Astrocyte (in vitro differentiated cells and primary cell): ENCODE data around the gene CLCN1. TPM values are rescaled to one million over a fixed set of nuclear protein-coding genes. Genes with fewer than 3 reads are reported as not detected.
"Not testable (repeated sequence)": the region's sequence is repeated elsewhere in the genome, so short reads cannot be mapped to it uniquely, and the experiment has no call there.

ENCODE experiments used
- DNase-seq: peaks from one replicate; pipeline ENCODE4 v3.0.0-alpha.2; 2010; ENCODE audit warnings: low read depth
- FAIRE-seq: peaks from 2 replicates; lab custom pipeline; 2011; peaks lifted over from hg19 to GRCh38; lab: Jason Lieb, UNC
- H2AFZ ChIP-seq: 2 replicates; pipeline ENCODE4 v1.6.0; 2012; ENCODE audit warnings: low read depth, low read length, inconsistent platforms
- H3K27ac ChIP-seq: 2 replicates; pipeline ENCODE4 v1.5.1; 2011; ENCODE audit warnings: low read depth, low read length, inconsistent platforms
- H3K27me3 ChIP-seq: 2 replicates; pipeline ENCODE4 v1.6.0; 2011; ENCODE audit warnings: low read length, inconsistent platforms; ENCODE audit not compliant: insufficient read depth
- H3K36me3 ChIP-seq: 2 replicates; pipeline ENCODE4 v1.5.1; 2011; ENCODE audit warnings: low read length, inconsistent platforms; ENCODE audit not compliant: insufficient read depth
- H3K4me1 ChIP-seq: 2 replicates; pipeline ENCODE4 v1.5.1; 2011; ENCODE audit warnings: low read length, inconsistent platforms; ENCODE audit not compliant: insufficient read depth
- H3K4me2 ChIP-seq: 2 replicates; pipeline ENCODE4 v1.6.0; 2012; ENCODE audit warnings: low read length, inconsistent platforms
- H3K4me3 ChIP-seq: 2 replicates; pipeline ENCODE4 v1.5.1; 2011; ENCODE audit warnings: low read depth, mild to moderate bottlenecking, low read length, inconsistent platforms; ENCODE audit not compliant: insufficient read depth
- H3K79me2 ChIP-seq: 2 replicates; pipeline ENCODE4 v1.6.0; 2012; ENCODE audit warnings: mild to moderate bottlenecking, low read length, inconsistent platforms; ENCODE audit not compliant: insufficient read depth
- H3K9ac ChIP-seq: 2 replicates; pipeline ENCODE4 v1.6.0; 2012; ENCODE audit warnings: mild to moderate bottlenecking, low read length, inconsistent platforms
- H3K9me3 ChIP-seq: 2 replicates; pipeline ENCODE4 v1.5.1; 2012; ENCODE audit warnings: low read depth, mild to moderate bottlenecking, low read length, inconsistent platforms; ENCODE audit not compliant: insufficient read depth
- H4K20me1 ChIP-seq: 2 replicates; pipeline ENCODE4 v1.6.0; 2012; ENCODE audit warnings: low read length, inconsistent platforms; ENCODE audit not compliant: insufficient read depth
- H3K27ac Mint-ChIP-seq: one replicate; pipeline ENCODE4 v1.8.0; 2021; ENCODE audit warnings: mild to moderate bottlenecking, mixed read lengths; ENCODE audit not compliant: unreplicated experiment
- H3K27me3 Mint-ChIP-seq: one replicate; pipeline ENCODE4 v1.8.0; 2021; ENCODE audit warnings: low read depth, mixed read lengths; ENCODE audit not compliant: unreplicated experiment
- H3K36me3 Mint-ChIP-seq: one replicate; pipeline ENCODE4 v1.8.0; 2021; ENCODE audit warnings: low read depth, mixed read lengths; ENCODE audit not compliant: unreplicated experiment
- H3K4me1 Mint-ChIP-seq: one replicate; pipeline ENCODE4 v1.8.0; 2021; ENCODE audit warnings: low read depth, mixed read lengths; ENCODE audit not compliant: unreplicated experiment
- H3K4me3 Mint-ChIP-seq: one replicate; pipeline ENCODE4 v1.8.0; 2021; ENCODE audit warnings: mild to moderate bottlenecking, moderate library complexity, mixed read lengths; ENCODE audit not compliant: unreplicated experiment
- H3K9me3 Mint-ChIP-seq: one replicate; pipeline ENCODE4 v1.8.0; 2021; ENCODE audit warnings: mild to moderate bottlenecking, mixed read lengths; ENCODE audit not compliant: unreplicated experiment
- CTCF ChIP-seq: IDR thresholded peaks from 2 replicates; pipeline ENCODE4 v1.5.1; 2011; ENCODE audit warnings: low read depth, mild to moderate bottlenecking, inconsistent platforms, low read length, moderate library complexity; ENCODE audit not compliant: insufficient read depth
- EZH2 ChIP-seq: IDR thresholded peaks from 2 replicates; pipeline ENCODE4 v1.6.1; 2012; ENCODE audit warnings: mild to moderate bottlenecking, low read length, inconsistent platforms; ENCODE audit not compliant: insufficient read depth
- total RNA-seq: library from RNA; stranded (reverse); gene quantifications from 2 replicates; pipeline ENCODE4 v1.2.1, GENCODE V29; 2021

Gene CLCN1
- total RNA-seq, 1 donor from 2014 or later: not detected

- no peak for TF ChIP-seq EZH2
- TF ChIP-seq CTCF: no peak
- no peak overlapping the region for H3K4me3 ChIP-seq
- peaks cover 41% of the 10 kb centered on the region for H3K79me2 ChIP-seq
- no peaks in the 10 kb centered on the region for H3K9me3 ChIP-seq
- H2AFZ ChIP-seq: no peak overlapping the region
- no peaks in the 10 kb centered on the region for H3K27me3 ChIP-seq
- Mint-ChIP-seq H3K27me3 (no peaks in the 10 kb centered on the region), H3K4me1 (peaks cover 30% of the 10 kb centered on the region), H3K9me3 (peaks cover 4% of the 10 kb centered on the region), H3K36me3 (peaks cover 20% of the 10 kb centered on the region), H3K4me3 (no peak overlapping the region), H3K27ac (peak overlapping the region; percentile 81)
- H3K36me3 ChIP-seq: peaks cover 44% of the 10 kb centered on the region
- H4K20me1 ChIP-seq: peaks cover 79% of the 10 kb centered on the region
- DNase-seq (peak; percentile 87), FAIRE-seq (peak; percentile 39)
- H3K27ac ChIP-seq: peak overlapping the region; percentile 51
- H3K9ac ChIP-seq: peak overlapping the region; percentile 35
- peaks cover 37% of the 10 kb centered on the region for H3K4me1 ChIP-seq
- H3K4me2 ChIP-seq: peak overlapping the region; percentile 43
These were observed 75.8 kb downstream of the CLCN1 start for GRCh38 chr7:143391462-143392404.

DNA sequence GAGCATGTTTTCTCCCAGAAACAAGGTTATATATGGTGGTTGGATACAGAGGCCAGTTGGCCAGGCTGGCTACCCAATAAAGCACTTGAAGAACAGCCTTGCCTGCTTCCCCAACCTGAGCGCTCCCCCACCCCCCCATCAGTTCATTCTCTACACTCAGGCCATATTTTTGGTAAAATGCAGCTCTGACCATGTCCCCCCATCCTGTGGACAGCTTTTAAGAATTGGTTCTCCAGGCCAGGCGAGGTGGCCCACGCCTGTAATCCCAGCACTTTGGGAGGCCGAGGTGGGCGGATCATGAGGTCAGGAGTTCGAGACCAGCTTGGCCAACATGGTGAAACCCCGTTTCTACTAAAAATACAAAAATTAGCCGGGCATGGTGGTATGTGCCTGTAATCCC lies 76.5 kb downstream of the CLCN1 start:
- Histone ChIP-seq H3K4me1 (peaks cover 31% of the 10 kb centered on the region), H3K36me3 (peaks cover 38% of the 10 kb centered on the region), H4K20me1 (peaks cover 72% of the 10 kb centered on the region), H3K27ac (peak overlapping the region; percentile 19), H3K4me2 (peak overlapping the region; percentile 5), H3K79me2 (peaks cover 34% of the 10 kb centered on the region)
- H2AFZ ChIP-seq, H3K27me3 ChIP-seq, H3K9me3 ChIP-seq, DNase-seq, H3K4me3 ChIP-seq, H3K27me3 Mint-ChIP-seq, FAIRE-seq, H3K4me3 Mint-ChIP-seq, H3K9me3 Mint-ChIP-seq, H3K9ac ChIP-seq: not testable (repeated sequence)
- Mint-ChIP-seq H3K4me1 (peaks cover 30% of the 10 kb centered on the region), H3K27ac (peak overlapping the region; percentile 81), H3K36me3 (peaks cover 20% of the 10 kb centered on the region)

- Mint-ChIP-seq H3K4me3 (no peak overlapping the region), H3K4me1 (peaks cover 26% of the 10 kb centered on the region), H3K9me3 (peaks cover 4% of the 10 kb centered on the region), H3K27me3 (peaks cover 2% of the 10 kb centered on the region), H3K27ac (no peak overlapping the region), H3K36me3 (peaks cover 20% of the 10 kb centered on the region)
- H3K27ac ChIP-seq: no peak overlapping the region
- no peak overlapping the region for H3K9ac ChIP-seq
- no peak for TF ChIP-seq CTCF
- no peak for TF ChIP-seq EZH2
- FAIRE-seq (no peak), DNase-seq (no peak)
- no peaks in the 10 kb centered on the region for H3K9me3 ChIP-seq
- peaks cover 29% of the 10 kb centered on the region for H3K79me2 ChIP-seq
- H3K4me2 ChIP-seq: no peak overlapping the region
- no peak overlapping the region for H3K4me3 ChIP-seq
- H4K20me1 ChIP-seq: peaks cover 68% of the 10 kb centered on the region
- H3K27me3 ChIP-seq: no peaks in the 10 kb centered on the region
- no peak overlapping the region for H2AFZ ChIP-seq
- H3K36me3 ChIP-seq: peaks cover 35% of the 10 kb centered on the region
- H3K4me1 ChIP-seq: peaks cover 31% of the 10 kb centered on the region
These were observed 77.0 kb downstream of the CLCN1 start for GRCh38 chr7:143392875-143393266.
